GM21825 (cell line): ENCODE results near the gene TBX2.

Experiments
- ATAC-seq: cut with Tn5 transposase; IDR thresholded peaks from one replicate; pipeline ENCODE4 v1.9.1; 2021; ENCODE audit warnings: mild to moderate bottlenecking, moderate library complexity; ENCODE audit not compliant: unreplicated experiment

The TBX2 gene

GRCh38 chr17:61400066-61400716, 548 bp downstream of the TBX2 start:
- no peak for ATAC-seq

GRCh38 chr17:61400717-61401388, 1.2 kb downstream of the TBX2 start:
- ATAC-seq = no peak

- ATAC-seq = no peak
Observed at GRCh38 chr17:61401389-61402072, 1.9 kb downstream of the TBX2 start.

- ATAC-seq = no peak
Observed at GRCh38 chr17:61402073-61402541, 2.5 kb downstream of the TBX2 start.

GRCh38 chr17:61402978-61403800, 3.5 kb downstream of the TBX2 start:
- no peak for ATAC-seq

- no peak for ATAC-seq
Observed at GRCh38 chr17:61403801-61404662, 4.4 kb downstream of the TBX2 start.

- ATAC-seq = no peak
Observed at GRCh38 chr17:61404663-61404912, 4.9 kb downstream of the TBX2 start.

GRCh38 chr17:61404913-61405685, 5.5 kb downstream of the TBX2 start:
- ATAC-seq = no peak

- ATAC-seq = no peak
Observed at GRCh38 chr17:61405686-61406536, 6.3 kb downstream of the TBX2 start.

GRCh38 chr17:61406537-61406845, 6.8 kb downstream of the TBX2 start:
- ATAC-seq = no peak

GRCh38 chr17:61406971-61407911, 7.6 kb downstream of the TBX2 start:
- ATAC-seq = no peak

- ATAC-seq = no peak
Observed at GRCh38 chr17:61408151-61409041, 8.8 kb downstream of the TBX2 start.

GRCh38 chr17:61409301-61410112, 9.9 kb downstream of the TBX2 start:
- ATAC-seq = no peak

- no peak for ATAC-seq
Observed at GRCh38 chr17:61410141-61411010, 10.7 kb downstream of the TBX2 start.

- no peak for ATAC-seq
Observed at GRCh38 chr17:61411011-61411260, 11.3 kb downstream of the TBX2 start.
